HG02885 (cell line): ENCODE data around the gene VEZT.
"Not testable (repeated sequence)": the region's sequence is repeated elsewhere in the genome, so short reads cannot be mapped to it uniquely, and the experiment has no call there.

Source experiments
- ATAC-seq: cut with Tn5 transposase; IDR thresholded peaks from one replicate; pipeline ENCODE4 v1.9.1; 2021; ENCODE audit warnings: mild to moderate bottlenecking; ENCODE audit not compliant: unreplicated experiment, poor library complexity

VEZT gene

DNA sequence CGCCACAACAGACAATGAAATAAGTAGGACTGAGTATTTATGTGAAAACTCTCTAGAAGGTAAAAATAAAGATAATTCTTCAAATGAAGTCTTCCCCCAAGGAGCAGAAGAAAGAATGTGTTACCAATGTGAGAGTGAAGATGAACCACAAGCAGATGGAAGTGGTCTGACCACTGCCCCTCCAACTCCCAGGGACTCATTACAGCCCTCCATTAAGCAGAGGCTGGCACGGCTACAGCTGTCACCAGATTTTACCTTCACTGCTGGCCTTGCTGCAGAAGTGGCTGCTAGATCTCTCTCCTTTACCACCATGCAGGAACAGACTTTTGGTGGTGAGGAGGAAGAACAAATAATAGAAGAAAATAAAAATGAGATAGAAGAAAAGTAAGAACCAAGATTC lies 82.7 kb downstream of the VEZT start:
- ATAC-seq, result no peak

DNA sequence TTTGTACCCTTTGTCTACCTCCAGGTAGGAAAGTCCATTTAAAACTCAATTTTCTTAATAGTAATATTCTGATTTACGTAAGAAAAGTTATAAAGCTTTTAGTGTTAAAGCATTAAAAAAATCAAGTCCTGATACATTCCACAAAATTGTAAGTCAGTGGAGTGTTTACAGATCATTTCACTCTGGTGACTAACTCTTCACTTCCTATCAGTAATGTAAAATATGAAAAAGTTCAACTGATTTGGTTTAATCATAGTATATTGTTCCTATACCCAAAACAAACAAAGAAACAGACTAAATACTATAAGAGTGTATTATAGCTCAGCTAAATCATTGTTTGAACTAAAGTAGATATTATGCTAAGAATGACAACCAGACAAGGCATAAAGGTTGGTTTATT lies 85.9 kb downstream of the VEZT start:
- ATAC-seq, result no peak

DNA sequence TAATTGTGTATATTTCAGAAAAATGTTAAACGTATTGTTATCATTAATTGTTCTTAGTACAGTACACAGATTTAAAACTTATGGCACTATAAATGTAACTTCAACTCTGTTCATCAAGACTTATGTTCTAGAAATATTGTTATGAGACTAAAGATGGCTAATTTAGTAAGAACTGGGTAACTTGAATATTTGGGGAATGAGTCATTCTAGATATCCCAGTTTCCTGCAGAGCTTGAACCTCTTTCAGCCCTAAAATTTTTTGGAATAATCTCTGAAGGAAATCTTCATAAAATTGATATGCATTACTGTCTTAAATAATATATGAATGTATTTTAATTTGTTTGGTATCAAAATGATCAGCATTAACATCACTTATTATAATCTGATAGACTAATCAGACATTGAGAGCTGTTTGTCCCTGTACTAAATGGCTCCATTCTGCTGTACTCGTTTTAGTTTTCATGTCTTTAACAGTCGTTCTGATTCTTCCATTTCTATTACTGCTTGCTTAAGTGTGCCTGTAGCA lies 87.1 kb downstream of the VEZT start:
- no peak for ATAC-seq

DNA sequence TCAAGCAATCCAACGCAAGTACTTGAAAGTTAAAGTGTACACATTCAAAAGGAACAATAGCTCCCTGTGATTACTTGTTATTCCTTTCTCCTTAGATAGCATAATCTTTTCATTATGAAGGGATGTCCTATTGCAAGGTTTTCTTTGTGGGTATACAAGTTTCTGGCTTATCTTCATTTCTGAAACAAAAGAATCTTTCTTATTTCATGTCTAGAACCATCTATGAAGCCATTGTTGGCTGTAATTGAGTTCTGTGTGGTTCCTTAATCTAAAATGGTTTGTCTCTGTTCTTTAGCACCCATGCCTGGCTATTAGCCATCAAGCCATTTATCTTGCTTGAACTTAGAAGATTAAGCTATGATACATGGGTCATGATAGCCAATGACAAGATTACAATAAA lies 95.0 kb downstream of the VEZT start:
- no peak for ATAC-seq

DNA sequence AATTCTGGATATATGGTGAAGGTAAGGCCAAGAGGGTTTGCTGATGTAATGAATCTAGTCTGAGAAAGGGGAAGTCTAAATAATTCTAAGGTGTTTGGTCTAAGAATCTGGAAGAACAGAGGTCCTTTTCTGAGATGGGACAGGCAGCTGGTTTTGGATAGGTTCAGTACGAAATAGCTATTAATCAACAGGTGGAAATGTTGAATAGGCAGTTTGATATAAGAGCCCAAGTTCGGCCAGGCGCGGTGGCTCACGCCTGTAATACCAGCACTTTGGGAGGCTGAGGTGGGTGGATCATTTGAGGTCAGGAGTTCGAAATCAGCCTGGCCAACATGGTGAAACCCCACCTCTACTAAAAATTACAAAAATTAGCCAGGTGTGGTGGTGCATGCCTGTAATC lies 97.1 kb downstream of the VEZT start:
- not testable (repeated sequence) for ATAC-seq

DNA sequence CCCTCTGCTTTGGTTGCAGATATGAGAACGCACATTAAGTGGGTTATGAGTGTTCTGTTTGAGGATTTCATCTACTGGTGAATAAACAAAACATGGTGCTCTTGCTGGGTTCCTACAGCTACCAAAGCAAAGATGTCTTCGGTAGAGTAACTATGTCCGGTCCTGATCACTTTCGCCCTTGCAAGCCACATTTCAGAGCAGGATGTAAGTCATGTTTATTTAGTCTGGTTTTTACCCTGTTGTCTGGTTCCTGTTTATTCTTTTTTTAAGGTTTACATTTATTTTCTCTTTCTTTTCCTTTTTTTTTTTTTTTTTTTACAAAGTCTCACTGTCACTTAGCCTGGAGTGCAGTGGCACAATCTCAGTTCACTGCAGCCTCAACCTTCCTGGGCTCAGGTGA lies 99.2 kb downstream of the VEZT start:
- ATAC-seq, result no peak

DNA sequence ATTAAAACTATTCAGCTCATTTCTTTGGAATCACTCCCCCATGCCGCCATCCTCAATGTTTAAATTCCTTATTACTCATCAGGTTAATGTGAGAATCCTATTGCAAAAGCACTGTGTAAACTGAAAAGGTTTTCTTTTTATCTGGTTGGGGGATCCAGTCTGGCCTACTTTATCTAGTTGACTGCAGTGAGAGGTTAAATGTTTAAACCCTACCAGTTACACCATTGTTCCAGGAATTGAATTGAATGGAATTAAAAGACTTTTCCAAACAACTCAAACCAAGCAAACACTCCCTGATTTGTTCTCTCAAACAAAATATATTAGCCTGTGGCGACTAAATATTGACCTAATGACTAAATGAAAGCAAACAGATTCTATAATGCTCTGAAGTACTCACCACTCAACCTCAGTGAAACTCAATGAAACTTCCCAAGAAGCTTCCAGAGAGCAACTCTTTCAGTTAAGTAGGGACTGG lies 100.5 kb downstream of the VEZT start:
- ATAC-seq, result no peak

DNA sequence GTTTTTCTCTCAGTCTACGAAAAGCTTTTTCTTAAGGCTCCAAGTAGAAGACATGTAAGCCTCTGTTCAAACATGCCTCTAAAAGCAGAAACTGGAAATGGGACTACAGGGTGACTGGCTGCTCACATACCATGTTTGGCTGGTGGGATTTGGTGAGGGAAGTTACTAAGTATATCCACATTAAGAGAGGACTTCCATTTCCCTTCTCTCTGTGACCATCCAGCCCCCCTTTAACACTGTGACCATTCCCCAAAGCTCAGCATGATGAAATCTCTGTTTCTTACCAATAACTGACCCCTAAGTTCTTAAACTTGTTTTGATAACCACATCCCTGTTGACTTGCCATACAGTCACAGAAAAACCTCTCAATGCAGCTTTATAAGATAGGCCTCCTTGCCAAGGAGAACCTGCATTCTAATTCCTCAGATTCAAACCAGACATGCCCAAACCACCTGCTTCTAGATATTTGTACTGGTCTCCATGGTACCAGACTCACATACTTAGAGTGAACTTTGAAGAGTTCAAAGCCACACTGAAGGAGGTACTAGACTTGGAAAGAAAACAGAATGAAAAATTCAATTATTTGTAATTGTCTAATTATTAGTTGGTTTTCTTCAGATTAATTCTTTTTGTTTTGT lies 102.2 kb downstream of the VEZT start:
- ATAC-seq, result no peak

DNA sequence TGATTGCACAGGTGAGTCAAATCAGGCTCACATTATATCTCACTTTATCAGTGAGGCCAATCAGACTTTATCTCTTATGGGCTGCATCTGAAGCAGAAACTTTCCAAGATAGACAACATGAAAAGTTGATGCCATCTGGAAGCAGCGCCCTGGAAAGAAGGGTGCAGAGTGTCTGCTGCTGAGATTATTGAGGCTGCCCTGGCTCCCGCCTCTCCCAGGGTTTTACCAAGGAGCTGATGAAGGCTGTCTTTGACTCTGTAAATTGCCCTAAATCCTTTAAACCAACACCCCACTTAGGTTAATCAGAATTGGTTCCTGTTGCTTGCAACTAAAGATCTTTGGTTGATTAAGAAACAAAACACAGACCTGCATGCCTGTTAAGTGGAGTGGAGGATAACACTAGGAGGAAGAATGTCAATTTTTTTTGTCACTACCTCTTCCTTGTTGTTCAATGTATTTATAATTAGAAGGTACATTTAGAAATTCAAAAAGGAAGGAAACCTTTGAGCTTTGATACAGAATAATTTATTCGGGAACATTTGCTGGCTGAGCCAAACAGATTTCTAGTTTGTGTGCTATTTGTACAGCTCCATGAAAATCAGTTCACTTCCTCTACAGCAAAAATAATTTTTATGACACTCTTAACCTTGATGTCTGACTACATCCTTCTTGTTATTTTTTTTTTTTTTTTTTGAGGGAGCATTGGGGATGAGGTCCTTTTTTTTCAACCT lies 104.1 kb downstream of the VEZT start:
- ATAC-seq, result no peak

DNA sequence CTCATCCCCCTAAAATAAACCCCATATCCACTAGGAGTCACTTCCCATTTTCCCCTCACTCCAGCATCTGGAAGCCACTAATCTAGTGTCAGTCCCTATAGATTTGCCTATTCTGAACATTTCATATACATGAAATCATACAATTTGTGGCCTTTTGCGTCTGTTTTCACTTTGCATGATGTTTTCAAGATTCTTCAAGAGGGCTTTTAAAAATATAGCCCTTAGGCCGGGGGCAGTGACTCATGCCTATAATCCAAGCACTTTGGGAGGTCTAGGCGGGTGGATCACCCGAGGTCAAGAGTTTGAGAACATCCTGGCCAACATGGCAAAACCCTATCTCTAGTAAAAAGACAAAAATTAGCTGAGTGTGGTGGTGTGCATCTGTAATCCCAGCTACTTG lies 104.7 kb downstream of the VEZT start:
- ATAC-seq, result no peak

DNA sequence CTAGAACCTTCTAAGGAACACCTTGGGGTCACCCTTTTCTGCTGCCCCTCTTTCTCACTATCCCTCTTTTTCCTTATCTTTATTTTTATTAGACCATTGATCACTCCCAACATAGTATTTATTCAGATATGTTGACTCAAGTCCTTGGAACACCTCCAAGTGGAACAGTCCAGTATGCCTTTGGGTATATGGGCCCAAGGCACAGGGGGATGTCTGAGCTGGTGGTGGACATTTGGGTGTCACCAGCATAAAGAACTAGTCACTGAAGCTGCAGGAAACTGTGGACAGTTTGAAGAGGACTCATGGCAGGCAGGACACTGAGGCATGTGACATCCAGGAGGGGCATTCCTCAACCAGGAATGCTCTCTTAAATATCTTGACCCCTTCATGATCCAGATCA lies 105.6 kb downstream of the VEZT start:
- no peak for ATAC-seq

DNA sequence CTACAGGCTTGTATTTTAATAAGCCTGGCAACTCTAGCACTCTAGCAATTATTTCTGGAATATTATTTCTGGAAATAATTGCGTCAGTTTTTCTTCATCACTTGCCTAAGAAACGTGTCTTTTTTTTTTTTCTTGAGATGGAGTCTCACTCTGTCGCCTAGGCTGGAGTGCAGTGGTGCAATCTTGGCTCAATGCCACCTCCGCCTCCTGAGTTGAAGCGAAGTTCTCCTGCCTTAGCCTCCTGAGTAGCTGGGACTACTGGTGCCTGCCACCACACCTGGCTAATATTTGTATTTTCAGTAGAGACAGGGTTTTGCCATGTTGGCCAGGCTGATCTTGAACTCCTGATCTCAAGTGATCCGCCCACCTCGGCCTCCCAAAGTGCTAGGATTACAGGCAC lies 106.6 kb downstream of the VEZT start:
- not testable (repeated sequence) for ATAC-seq

DNA sequence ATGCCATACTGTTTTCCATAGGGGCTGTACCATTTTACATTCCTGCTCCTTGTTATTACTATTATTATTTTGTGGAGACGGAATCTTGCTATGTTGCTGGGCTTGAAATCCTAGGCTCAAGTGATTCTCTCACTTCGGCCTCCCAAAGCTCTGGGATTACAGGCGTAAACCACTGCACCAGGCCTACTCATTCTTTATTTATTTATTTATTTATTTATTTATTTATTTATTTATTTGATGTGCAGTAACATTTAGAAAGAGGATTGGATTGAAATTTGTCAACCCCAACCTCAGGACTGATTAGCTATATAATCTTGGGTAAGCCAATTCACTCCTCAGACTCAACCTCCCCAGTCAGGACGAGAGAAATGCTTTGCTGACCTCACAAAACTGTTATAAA lies 107.9 kb downstream of the VEZT start:
- no peak for ATAC-seq

DNA sequence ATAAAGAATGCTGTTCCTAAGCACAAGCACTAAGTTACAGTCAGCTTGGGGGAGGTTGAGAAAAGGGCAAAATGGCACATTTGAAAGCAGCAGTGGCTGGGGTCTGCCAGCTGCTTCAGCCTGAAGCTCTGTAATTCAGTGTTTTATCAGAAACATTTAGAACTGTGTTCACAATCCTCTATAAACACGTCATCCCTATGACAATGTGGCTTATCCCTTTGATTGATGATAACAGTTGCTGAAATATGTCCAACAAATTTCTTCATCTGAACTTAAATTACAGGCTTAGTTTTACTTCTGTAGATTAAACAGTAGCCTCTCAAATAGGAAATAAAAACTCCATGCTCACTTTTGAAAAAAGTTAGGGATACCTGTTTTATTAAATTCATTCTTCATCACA lies 108.8 kb downstream of the VEZT start:
- ATAC-seq, result no peak

DNA sequence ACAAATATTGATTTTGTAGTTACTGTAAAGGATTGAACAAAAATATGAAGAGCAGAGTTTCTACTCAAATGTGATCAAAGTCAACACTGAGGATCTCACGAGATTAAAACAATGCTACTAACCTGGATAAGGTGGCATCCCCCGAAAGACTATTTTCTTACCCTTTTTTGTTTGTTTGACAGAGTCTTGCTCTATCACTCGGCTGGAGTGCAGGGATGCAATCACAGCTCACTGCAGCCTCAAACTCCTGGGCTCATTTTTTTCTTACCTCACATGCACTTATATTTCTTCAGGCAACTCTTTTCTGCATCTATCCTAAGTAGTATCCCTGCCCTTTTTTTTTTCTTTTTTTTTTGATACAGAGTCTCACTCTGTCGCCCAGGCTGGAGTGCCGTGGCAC lies 109.2 kb downstream of the VEZT start:
- no peak for ATAC-seq

DNA sequence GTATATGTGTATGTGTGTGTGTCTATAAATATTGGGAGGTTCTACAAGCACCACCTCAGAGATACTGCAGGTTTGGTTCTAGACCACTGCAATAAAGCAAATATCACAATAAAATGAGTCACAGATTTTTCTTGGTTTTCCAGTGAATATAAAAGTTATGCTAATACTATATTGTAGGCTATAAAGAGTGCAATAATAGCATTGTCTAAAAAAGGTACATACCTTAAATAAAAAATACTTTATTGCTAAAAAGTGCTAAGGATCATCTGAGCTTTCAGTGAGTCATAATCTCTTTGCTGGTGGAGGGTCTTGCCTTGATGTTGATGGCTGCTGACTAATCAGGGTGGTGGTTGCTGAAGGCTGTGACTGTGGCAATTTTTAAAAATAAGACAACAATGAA lies 111.1 kb downstream of the VEZT start:
- no peak for ATAC-seq

DNA sequence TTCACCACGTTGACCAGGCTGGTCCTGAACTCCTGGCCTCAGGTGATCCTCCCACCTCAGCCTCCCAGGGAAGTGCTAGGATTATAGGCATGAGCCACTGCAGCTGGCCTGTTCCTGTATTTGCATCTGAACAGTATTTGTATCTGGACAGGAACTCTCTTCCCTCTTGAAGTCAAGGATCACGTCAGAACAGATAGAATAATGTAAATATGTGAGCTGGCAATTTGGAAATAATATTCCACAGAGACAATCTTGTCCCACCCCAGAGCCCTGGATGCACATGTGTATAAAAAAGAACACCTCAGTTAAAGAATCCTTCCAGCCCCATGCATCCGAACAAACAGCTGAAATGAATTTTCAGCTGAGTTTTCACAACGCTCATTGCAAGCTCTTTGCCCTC lies 118.3 kb downstream of the VEZT start:
- no peak for ATAC-seq

DNA sequence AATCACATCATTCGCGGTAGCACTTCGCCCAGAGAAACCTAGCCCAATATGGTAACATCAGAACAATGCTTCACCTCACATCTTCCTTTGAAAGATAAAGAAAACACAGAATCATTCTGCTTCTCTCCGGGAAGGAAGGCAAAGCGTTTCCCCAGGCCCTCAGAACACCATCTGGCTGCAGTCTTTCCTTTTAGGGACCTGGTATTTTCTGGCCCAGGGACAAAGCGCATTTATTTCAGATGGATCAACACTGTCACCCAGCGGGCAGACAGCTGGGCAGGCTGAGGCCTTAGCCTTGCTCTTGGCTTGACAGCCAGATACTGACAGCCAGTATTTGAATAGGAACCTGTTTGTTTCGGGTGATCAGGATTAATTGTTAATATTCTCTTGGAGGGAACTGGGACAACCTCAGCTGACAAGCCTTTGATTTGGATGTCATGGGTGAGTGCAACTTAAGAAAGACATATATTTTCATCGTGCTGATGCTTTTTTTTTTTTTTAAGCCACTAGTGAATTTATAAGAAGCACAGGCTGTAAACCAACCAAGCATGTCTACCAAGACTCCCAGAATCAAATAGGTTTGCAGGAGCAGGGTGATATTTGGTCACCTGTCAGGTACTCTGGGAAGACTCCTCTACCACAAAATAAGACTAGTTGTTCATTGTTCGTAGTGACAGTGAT lies 118.9 kb downstream of the VEZT start:
- peak; percentile 39 for ATAC-seq

DNA sequence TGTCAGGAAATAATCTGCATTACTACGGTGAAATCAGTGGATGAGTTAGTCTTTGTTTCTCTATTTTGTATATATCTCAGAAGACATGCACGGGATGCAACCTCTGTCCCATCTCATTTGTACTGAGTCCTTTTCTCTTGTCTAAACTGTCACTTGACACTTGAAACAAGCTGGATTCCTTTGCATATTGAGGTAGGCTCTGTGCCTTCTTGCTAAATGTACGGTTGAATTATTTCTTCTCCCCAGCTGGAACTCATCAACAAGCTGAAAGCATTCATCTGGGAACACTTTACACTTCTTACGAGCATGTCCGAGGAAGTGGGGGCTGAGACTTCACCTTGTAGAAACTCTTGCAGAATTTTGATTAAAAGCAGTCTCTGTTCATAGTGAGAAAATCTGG lies 119.5 kb downstream of the VEZT start:
- no peak for ATAC-seq

DNA sequence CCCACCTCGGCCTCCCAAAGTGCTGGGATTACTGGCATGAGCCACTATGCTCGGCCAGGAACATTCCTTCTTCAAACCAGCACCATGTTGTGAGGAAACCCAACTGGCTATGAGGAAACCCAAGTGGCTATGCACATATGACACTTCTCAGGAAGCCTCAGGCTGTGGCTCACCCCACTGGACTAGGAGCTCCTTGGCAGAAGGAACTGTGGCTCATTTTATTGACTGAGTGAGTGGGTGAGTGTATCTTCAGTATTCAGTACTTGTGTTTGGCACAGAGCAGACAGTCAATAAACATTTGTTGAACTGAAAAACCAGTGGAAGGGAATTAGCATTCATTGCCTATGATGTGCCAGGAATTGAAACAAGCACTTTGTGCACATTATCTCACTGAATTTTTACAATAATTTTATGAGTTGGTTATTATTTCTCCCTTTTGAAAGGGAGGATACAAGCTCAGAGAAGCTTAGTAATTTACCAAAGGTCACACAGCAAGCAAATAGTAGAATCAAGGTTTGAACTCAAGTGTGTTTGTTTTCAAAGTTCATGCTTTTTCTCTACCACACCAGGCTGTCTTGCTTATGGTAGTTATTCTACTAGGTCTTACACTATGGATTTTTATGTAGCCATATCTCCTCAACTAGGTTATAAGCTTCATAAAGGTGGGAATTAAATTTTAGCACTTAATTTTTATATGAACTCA lies 121.6 kb downstream of the VEZT start:
- ATAC-seq, result no peak

DNA sequence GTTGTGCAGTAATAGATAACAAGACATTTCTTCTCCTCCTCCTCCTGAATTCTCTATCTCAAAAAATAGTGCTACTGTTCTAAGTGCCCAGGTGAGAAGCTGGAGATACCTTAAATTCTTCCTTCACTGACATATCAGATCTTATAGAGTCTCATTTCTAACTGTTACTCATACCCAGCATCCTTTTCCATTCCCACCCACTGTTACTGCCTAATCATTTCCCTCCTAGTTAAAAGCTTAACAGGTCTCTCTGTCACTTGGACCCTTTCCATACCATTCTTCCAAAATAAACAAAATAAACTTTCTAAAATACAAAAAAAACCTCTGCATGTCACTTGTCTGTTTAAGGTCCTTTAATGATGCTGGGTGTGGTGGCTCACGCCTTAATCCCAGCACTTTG lies 124.4 kb downstream of the VEZT start:
- no peak for ATAC-seq
